TTC549 (cell line): ENCODE data around the gene NOS3.
"Not testable (repeated sequence)": the region's sequence is repeated elsewhere in the genome, so short reads cannot be mapped to it uniquely, and the experiment has no call there.

Experiments used
- FAIRE-seq: peaks from 2 replicates; lab custom pipeline; 2012; peaks lifted over from hg19 to GRCh38; lab: Jason Lieb, UNC

The NOS3 gene

DNA sequence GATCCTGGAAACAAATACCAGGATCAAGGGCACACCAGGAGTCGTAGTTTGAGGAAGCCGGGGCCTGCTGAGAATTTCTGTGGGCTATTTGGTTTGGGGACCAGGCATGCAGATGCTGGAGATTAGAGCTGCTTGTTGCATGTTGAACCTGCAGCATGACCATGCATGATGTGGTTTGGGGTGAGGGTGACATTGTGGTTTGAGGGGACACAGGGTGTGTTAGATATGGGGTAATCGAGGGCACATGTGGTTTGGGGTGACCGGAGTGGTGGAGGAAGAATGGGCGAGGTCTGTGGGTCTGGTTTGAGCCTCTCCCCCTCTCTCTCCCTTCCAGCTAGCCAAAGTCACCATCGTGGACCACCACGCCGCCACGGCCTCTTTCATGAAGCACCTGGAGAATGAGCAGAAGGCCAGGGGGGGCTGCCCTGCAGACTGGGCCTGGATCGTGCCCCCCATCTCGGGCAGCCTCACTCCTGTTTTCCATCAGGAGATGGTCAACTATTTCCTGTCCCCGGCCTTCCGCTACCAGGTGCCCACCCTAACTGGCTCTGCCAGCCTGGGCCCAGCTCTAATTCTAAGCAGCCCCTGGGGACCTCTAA is 10.2 kb downstream of the NOS3 start:
- FAIRE-seq, result no peak

GRCh38 chr7:151001546-151001945 is 10.7 kb downstream of the NOS3 start:
- no peak for FAIRE-seq

DNA sequence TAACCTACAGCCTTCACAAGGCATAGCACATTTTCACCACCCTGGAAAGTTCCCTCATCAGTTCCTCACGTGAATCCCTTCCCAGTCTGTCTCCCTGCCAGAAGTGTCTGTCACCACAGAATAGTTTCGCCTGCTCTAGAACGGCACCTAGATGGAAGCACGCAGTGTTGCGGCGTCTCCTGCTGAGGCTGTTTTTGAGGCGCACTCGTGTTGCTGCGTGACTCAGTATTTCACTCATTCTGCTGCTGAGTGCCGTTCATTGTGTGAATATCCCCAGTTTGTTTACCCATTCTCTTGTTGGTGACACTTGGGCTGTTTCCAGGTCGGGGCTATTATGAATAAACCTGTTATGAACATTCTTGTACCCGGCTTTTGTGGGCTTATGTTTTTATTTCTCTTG is 12.8 kb downstream of the NOS3 start:
- no peak for FAIRE-seq

- FAIRE-seq, result no peak
Measured at GRCh38 chr7:151005566-151005965, 14.7 kb downstream of the NOS3 start.

DNA sequence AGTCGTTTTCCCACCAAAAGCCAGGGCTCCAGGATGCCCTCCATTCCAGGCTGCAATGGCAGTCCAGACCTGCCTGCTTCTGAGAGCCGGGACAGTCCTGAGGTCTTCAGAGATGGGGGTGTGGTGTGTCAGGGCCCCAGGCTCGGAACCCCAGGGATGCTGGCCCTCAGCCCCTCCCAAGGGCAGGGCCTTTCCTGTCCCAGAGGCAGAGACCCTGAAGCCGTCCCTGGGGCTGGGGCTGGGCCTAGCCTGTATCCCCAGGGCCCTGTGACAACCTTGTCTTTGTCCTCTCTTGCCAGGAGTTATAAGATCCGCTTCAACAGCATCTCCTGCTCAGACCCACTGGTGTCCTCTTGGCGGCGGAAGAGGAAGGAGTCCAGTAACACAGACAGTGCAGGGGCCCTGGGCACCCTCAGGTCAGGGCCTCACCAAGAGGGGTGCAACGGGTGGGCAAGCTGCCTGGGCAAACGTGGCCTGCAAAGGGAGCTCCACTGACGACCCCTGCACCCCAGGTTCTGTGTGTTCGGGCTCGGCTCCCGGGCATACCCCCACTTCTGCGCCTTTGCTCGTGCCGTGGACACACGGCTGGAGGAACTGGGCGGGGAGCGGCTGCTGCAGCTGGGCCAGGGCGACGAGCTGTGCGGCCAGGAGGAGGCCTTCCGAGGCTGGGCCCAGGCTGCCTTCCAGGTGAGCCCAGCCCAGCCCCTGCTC is 15.9 kb downstream of the NOS3 start:
- no peak for FAIRE-seq

GRCh38 chr7:151007469-151007898 is 16.7 kb downstream of the NOS3 start:
- no peak for FAIRE-seq

DNA sequence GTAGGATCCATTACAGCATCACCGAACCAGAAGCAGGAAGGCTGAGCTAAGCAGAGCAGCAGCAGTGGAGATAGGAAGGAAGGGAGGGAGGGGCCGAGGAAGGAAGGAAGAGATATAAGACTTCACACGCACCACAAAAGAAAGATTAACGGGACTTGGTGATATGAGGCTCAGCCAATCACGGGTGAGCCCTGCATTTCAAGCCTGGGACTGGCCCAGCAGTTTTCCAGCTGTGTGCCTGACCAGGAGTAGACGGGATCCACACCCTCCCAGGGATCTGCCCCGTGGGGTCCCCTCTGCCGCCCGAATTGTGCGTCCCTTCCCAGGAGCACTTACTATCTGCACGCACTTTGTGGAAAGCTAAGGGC is 17.3 kb downstream of the NOS3 start:
- FAIRE-seq, result no peak

- no peak for FAIRE-seq
Measured at GRCh38 chr7:151008511-151009323, 17.9 kb downstream of the NOS3 start.

DNA sequence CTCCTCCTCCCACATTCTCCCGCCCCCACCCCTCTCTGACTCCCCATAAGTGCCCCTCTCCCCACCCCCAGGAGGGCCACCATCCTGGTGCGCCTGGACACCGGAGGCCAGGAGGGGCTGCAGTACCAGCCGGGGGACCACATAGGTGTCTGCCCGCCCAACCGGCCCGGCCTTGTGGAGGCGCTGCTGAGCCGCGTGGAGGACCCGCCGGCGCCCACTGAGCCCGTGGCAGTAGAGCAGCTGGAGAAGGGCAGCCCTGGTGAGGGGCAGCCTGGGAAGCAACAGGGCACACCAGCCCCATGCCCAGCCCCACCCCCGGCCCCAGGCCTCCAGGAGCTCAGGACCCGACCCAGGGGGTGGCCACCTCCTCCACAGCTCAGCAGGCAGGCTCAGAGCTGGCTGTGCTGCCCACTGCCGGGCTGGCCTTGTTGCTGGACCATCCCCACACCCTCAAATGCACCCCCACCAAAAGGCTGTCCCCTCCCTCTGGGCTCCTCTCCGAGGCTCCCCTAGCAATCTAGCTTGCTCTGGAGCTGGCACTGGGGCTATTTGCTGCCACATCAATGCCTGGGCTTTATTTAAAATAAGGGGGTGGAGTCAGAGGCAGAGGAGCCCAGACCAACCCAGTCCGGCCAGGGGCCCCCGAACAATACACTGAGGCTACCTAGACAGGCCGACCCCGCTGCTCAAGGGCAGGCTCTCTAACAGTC is 18.7 kb downstream of the NOS3 start:
- FAIRE-seq, result no peak

GRCh38 chr7:151010037-151010306 is 19.2 kb downstream of the NOS3 start:
- FAIRE-seq, result no peak

- FAIRE-seq, result no peak
Measured at GRCh38 chr7:151010307-151011096, 19.7 kb downstream of the NOS3 start.

- FAIRE-seq, result no peak
Measured at GRCh38 chr7:151011097-151011409, 20.2 kb downstream of the NOS3 start.

GRCh38 chr7:151011616-151012015 is 20.8 kb downstream of the NOS3 start:
- not testable (repeated sequence) for FAIRE-seq

DNA sequence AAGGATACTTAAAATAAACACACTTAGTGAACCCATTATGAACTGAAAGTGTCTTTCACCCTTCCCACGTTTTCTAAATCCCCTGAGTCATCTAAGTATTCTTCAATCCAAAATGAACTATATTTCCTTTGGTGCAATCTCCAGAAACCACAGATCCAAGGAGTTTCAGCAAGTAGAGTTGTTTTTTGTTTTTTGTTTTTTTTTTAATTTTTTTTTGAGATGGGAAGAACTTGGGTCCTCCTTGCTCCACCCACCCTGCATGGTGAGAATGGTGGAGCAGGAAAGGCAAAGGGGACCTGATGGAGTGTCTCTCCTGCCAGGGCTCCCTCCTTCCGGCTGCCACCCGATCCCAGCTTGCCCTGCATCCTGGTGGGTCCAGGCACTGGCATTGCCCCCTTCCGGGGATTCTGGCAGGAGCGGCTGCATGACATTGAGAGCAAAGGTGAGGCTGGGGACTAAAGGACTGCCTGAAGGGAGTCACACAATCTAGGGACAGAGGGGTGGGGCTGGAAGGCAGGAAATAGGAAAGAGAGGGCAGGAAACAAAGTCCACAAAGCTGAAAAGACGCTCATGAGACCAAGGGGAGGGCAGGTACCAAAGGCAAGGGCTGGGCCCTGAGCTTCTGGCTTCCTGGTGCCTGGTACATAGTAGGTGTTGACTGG is 21.3 kb downstream of the NOS3 start:
- FAIRE-seq, result no peak

- no peak for FAIRE-seq
Measured at GRCh38 chr7:151012911-151013347, 22.1 kb downstream of the NOS3 start.

- no peak for FAIRE-seq
Measured at GRCh38 chr7:151013356-151013732, 22.5 kb downstream of the NOS3 start.

DNA sequence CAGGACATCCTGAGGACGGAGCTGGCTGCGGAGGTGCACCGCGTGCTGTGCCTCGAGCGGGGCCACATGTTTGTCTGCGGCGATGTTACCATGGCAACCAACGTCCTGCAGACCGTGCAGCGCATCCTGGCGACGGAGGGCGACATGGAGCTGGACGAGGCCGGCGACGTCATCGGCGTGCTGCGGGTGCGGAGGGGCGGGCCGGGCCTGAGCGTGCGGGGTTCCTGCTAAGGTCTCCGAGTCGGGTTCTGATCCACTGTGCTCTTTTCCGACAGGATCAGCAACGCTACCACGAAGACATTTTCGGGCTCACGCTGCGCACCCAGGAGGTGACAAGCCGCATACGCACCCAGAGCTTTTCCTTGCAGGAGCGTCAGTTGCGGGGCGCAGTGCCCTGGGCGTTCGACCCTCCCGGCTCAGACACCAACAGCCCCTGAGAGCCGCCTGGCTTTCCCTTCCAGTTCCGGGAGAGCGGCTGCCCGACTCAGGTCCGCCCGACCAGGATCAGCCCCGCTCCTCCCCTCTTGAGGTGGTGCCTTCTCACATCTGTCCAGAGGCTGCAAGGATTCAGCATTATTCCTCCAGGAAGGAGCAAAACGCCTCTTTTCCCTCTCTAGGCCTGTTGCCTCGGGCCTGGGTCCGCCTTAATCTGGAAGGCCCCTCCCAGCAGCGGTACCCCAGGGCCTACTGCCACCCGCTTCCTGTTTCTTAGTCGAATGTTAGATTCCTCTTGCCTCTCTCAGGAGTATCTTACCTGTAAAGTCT is 23.1 kb downstream of the NOS3 start:
- no peak for FAIRE-seq

DNA sequence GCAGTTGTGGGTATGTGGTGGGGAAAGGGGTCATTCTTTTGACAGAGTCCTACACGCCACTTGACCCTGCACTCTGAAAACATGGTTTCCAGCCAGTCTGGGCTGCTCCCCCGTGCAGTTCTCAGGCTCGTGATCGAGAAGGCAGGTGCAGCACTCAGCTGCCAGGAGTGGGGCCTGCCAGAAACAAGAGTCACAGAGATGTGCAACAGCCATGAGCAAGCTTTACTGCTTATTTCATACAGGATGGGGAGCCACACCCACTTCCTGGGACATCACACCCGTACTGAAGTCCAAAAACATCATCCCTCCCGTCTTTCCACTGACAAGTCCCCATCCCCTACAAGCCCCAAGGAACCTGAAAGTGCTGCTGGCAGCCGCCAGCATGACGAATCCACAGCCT is 24.1 kb downstream of the NOS3 start:
- FAIRE-seq, result no peak

GRCh38 chr7:151015967-151016366 is 25.1 kb downstream of the NOS3 start:
- no peak for FAIRE-seq

DNA sequence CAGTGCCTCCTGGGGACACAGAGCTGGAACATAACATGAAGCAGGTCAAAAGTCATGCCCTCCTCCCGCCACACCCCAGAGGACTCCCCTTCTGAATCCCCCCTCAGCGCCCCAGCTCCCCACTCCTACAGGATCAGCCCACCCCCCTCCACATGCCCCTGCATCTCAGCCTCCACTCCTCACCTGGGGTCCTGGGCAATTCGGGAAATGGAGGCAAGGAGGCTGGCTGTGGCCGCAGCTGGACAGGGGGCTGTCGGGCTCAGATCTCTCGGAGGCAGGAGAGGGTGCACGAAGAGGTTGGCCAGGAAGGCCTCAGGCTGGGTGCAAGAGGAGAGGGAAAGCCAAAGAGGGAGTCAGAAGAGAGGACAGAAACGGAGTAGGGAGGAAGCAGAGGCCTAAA is 25.7 kb downstream of the NOS3 start:
- no peak for FAIRE-seq

GRCh38 chr7:151016942-151017341 is 26.1 kb downstream of the NOS3 start:
- no peak for FAIRE-seq
